ENCODE data around the gene LRRTM3.

DNA sequence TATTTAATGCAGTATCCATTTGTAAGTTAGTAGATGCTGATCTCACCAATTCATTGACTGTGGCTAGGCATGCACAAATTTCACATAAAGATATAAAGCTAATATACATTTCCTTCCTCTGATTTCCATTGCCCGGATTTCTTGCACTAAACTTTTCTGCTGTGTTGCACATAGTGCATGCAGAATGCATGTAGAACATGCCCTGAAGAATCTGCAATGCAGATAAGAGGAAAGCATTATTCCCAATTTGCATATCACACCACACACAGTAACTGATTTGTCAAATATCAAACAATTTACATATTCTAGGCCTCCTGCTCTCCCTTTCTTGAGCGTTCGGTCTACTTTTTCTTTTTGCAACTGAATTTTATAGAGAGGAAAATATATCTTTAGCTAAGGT lies 124.2 kb downstream of the LRRTM3 start:
- TF ChIP-seq, protein P1, sequence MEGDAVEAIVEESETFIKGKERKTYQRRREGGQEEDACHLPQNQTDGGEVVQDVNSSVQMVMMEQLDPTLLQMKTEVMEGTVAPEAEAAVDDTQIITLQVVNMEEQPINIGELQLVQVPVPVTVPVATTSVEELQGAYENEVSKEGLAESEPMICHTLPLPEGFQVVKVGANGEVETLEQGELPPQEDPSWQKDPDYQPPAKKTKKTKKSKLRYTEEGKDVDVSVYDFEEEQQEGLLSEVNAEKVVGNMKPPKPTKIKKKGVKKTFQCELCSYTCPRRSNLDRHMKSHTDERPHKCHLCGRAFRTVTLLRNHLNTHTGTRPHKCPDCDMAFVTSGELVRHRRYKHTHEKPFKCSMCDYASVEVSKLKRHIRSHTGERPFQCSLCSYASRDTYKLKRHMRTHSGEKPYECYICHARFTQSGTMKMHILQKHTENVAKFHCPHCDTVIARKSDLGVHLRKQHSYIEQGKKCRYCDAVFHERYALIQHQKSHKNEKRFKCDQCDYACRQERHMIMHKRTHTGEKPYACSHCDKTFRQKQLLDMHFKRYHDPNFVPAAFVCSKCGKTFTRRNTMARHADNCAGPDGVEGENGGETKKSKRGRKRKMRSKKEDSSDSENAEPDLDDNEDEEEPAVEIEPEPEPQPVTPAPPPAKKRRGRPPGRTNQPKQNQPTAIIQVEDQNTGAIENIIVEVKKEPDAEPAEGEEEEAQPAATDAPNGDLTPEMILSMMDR (IDR thresholded peaks at IDR 0.05), result no peak
- TF ChIP-seq POLR2A (IDR thresholded peaks at IDR 0.05), result no peak
